ENCODE measurements around the gene TNFRSF1B. TPM values are rescaled to one million over a fixed set of nuclear protein-coding genes. Genes with fewer than 3 reads are reported as not detected.

Gene TNFRSF1B
- total RNA-seq, 2 experiments from 2014 or later = 173 to 191 TPM

DNA sequence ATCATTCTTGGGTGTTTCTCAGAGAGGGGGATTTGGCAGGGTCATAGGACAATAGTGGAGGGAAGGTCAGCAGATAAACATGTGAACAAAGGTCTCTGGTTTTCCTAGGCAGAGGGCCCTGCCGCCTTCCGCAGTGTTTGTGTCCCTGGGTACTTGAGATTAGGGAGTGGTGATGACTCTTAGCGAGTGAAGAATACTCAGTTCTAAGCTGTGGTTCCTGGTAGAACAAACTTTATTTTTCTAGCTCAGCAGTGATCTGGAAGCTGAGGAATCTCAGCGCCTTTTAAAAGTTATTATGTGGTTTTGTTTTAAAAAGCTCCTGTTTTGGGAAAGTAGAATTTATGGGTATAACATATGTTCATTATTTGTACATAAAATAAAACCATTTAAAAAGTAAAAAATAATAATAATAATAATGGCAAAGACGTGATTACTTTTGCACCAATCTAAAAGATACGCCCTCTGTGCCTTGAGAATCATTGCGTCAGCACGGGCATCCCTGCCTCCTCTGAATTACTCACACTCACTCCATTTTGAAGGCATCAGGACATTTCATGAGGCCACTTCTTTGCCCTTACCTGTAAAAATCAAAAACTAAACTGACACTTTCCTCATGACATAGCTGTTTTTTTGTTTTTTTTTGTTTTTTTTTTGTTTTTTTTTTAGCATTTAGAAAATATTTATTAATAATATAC is 29.7 kb upstream of the TNFRSF1B start:
- Mint-ChIP-seq H3K9me3 (no peaks in the 10 kb centered on the region), H3K4me3 (no peak overlapping the region)
- CTCF ChIA-PET = interaction anchor here (1.3 to 4.0 kb wide), 2 partner anchors 9 to 12 kb away, joined by 4 to 38 read pairs; no protein-coding TSS in a partner anchor

GRCh38 chr1:12138196-12139168 is 28.3 kb upstream of the TNFRSF1B start:
- Mint-ChIP-seq H3K4me3 (no peak overlapping the region), H3K27me3 (no peaks in the 10 kb centered on the region), H3K27ac (no peak overlapping the region), H3K36me3 (ENCODE audit: low read depth) (no peaks in the 10 kb centered on the region), H3K4me1 (ENCODE audit: low read depth) (peaks cover 9% of the 10 kb centered on the region), H3K9me3 (no peaks in the 10 kb centered on the region)
- POLR2A ChIA-PET = interaction anchor here (0.6 to 1.9 kb wide), 8 partner anchors 12 to 230 kb away, joined by 3 to 5 read pairs (median 4); no protein-coding TSS in a partner anchor
- no peak for TF ChIP-seq CTCF (IDR thresholded peaks at IDR 0.05)
- peak; percentile 66 for ATAC-seq
- CTCF ChIA-PET = interaction anchor here (1.3 to 4.0 kb wide), 2 partner anchors 8 to 13 kb away, joined by 4 to 38 read pairs; no protein-coding TSS in a partner anchor
- DNase-seq = no peak
- intact Hi-C loops (cut with micrococcal nuclease) = no loop called here

More for the DNA sequence above, 29.7 kb upstream of the TNFRSF1B start:
- DNase-seq (no peak), ATAC-seq (no peak)
- no peak overlapping the region for H3K27ac Mint-ChIP-seq
- no peak for TF ChIP-seq CTCF (IDR thresholded peaks at IDR 0.05)
- peaks cover 17% of the 10 kb centered on the region for H3K4me1 Mint-ChIP-seq (ENCODE audit: low read depth)
- no peaks in the 10 kb centered on the region for H3K36me3 Mint-ChIP-seq (ENCODE audit: low read depth)
- H3K27me3 Mint-ChIP-seq = no peaks in the 10 kb centered on the region
- intact Hi-C loops (cut with micrococcal nuclease) = no loop called here
- POLR2A ChIA-PET = interaction anchor here (1.1 to 1.8 kb wide), 4 partner anchors 13 to 49 kb away, joined by 4 to 5 read pairs (median 4); no protein-coding TSS in a partner anchor

- Mint-ChIP-seq H3K9me3 (no peaks in the 10 kb centered on the region), H3K36me3 (ENCODE audit: low read depth) (no peaks in the 10 kb centered on the region), H3K4me3 (no peak overlapping the region), H3K27ac (no peak overlapping the region), H3K27me3 (no peaks in the 10 kb centered on the region), H3K4me1 (ENCODE audit: low read depth) (peaks cover 18% of the 10 kb centered on the region)
- ChIA-PET POLR2A (interaction anchor here (1.1 to 1.9 kb wide), 4 partner anchors 8 to 232 kb away, joined by 3 to 4 read pairs (median 4); no protein-coding TSS in a partner anchor), CTCF (interaction anchor here (4.0 kb wide), 1 partner anchor 15 kb away, joined by 38 read pairs; no protein-coding TSS in a partner anchor)
- no peak for TF ChIP-seq CTCF (IDR thresholded peaks at IDR 0.05)
- intact Hi-C loops (cut with micrococcal nuclease) = no loop called here
- ATAC-seq (no peak), DNase-seq (no peak)
Measured at GRCh38 chr1:12140016-12140415, 26.8 kb upstream of the TNFRSF1B start.

DNA sequence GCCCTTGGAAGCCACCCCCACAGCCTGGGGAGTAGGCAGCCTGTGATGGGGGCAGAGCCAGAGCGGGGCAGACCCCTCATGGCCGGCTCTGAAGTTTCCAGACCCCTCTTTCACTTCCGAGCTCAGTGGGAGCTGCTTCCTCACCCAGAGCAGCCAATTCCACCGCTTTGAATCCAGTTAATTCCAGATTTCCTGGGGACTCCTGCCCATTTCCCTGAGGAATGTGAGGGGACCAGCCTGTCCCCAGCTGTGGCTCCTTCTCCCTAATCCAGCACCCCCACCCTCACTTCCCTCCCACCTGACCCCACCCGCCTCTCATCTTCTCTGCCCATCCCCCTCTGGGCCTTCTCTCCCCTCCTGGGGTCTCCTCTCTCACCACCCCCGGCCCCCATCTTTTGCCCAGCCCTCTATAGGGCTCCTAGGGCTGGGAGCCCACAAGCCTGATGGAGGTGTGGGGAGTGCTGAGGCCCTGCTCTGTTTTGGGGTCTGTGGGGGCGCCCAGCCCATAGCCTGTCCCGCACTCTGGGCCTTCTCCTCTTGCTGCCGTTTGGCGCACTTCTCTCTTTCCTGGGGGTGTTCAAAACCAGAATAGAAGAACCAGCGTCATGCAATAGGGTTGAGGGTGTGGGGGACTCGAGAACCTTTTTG is 26.2 kb upstream of the TNFRSF1B start:
- Mint-ChIP-seq H3K4me1 (ENCODE audit: low read depth) (peaks cover 23% of the 10 kb centered on the region), H3K9me3 (no peaks in the 10 kb centered on the region), H3K27ac (no peak overlapping the region), H3K36me3 (ENCODE audit: low read depth) (no peaks in the 10 kb centered on the region), H3K27me3 (no peaks in the 10 kb centered on the region), H3K4me3 (no peak overlapping the region)
- TF ChIP-seq CTCF (IDR thresholded peaks at IDR 0.05) = no peak
- DNase-seq (no peak), ATAC-seq (no peak)
- ChIA-PET POLR2A (interaction anchor here (1.1 to 1.9 kb wide), 4 partner anchors 10 to 231 kb away, joined by 3 to 8 read pairs (median 4); partner anchors contain the start of gene TNFRSF1B), CTCF (interaction anchor here (1.2 to 2.3 kb wide), 2 partner anchors 15 to 69 kb away, joined by 3 to 16 read pairs; no protein-coding TSS in a partner anchor)
- intact Hi-C loops (cut with micrococcal nuclease) = no loop called here
